Ascending aorta (tissue), 2 donors: ENCODE measurements around the gene TTYH3. TPM values are rescaled to one million over a fixed set of nuclear protein-coding genes. Genes with fewer than 3 reads are reported as not detected.
A peak's percentile ranks its signal among the peaks of the same experiment; 100 is the strongest.

Source experiments
- DNase-seq, 2 donors: peaks; one replicate each; pipeline ENCODE4 v3.0.0-alpha.2; 2019; ENCODE audit warnings: low spot score in 2 of 2
- H3K27ac ChIP-seq, 2 donors: fragments of 200-600 bp; sonication (generic); one replicate each; pipeline ENCODE4 v1.5.1; 2016 to 2017; ENCODE audit warnings: mild to moderate bottlenecking in 1 of 2
- H3K27me3 ChIP-seq: fragments of 200-600 bp; sonication (generic); one replicate; pipeline ENCODE4 v1.5.1; 2017
- H3K36me3 ChIP-seq, 2 donors: fragments of 200-600 bp; sonication (generic); one replicate each; pipeline ENCODE4 v1.5.1; 2016
- H3K4me1 ChIP-seq, 2 donors: fragments of 200-600 bp; sonication (generic); one replicate each; pipeline ENCODE4 v1.5.1; 2016 to 2017; ENCODE audit warnings: mild to moderate bottlenecking in 1 of 2
- H3K4me3 ChIP-seq, 2 donors: fragments of 200-600 bp; sonication (generic); one replicate each; pipeline ENCODE4 v1.5.1; 2016 to 2017; ENCODE audit warnings: mild to moderate bottlenecking in 1 of 2
- H3K9me3 ChIP-seq, 2 donors: fragments of 200-600 bp; sonication (generic); one replicate each; pipeline ENCODE4 v1.5.1; 2016
- CTCF ChIP-seq, 3 experiments: fragments of 200-600 bp in 2 of 3; fragments of 450-650 bp in 1 of 3; sonication (generic) in 2 of 3; IDR thresholded peaks; one replicate each; pipeline ENCODE4 v1.5.1; 2016 to 2019; ENCODE audit warnings: antibody characterized with exemption in 3 of 3, mild to moderate bottlenecking in 1 of 3, moderate library complexity in 1 of 3
- intact Hi-C: fragments of 100-400 bp; cut with DNase I; formaldehyde crosslinking; loops from one replicate; pipeline ENCODE4 v1.15.1; 2023
- total RNA-seq: library from RNA; depleted of rRNA; stranded (reverse); fragments of >200 nt; gene quantifications from one replicate; pipeline ENCODE4 v1.1.0, GENCODE V29; 2016

The TTYH3 gene
- total RNA-seq, 1 donor from 2014 or later: 70.5 TPM

- Histone ChIP-seq H3K27me3 (no peaks in the 10 kb centered on the region), H3K4me3 (peak overlapping the region in 1 of 2 donors; percentile 33), H3K4me1 (peaks cover 22 to 56% of the 10 kb centered on the region in 2 donors), H3K27ac (no peak overlapping the region), H3K9me3 (no peaks in the 10 kb centered on the region), H3K36me3 (no peaks in the 10 kb centered on the region)
- TF ChIP-seq CTCF (IDR thresholded peaks at IDR 0.05): no peak
- no peak for DNase-seq
- intact Hi-C loops: no loop called here
Measured at GRCh38 chr7:2617325-2617905, 14.4 kb upstream of the TTYH3 start.

DNA sequence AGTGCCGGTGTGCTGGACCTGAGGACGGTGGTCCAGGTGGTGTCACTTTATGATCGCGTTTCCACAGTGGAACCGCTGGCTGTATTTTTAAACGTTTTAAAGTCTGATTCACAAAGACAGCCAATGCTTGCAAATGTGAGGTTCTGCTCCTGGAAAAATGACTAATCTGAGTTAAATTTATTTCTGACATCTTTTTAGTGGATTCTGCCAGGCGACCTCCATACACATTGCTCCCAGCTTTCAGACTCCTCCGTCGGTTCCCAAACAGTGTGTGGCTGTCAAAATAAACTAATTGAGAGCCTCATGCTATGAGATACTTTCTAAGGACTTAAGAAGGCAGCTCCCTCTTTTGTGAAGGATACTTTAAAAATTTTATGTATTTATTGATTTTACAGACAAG is 12.7 kb upstream of the TTYH3 start:
- intact Hi-C loops: loop anchor here (1.0 kb wide), 1 partner anchor 12 kb away; the partner anchor contains the start of gene TTYH3
- Histone ChIP-seq H3K9me3 (no peaks in the 10 kb centered on the region), H3K4me3 (peak overlapping the region; percentile 31 to 41), H3K27ac (peak overlapping the region in 1 of 2 donors; percentile 37), H3K27me3 (no peaks in the 10 kb centered on the region), H3K4me1 (peaks cover 13 to 45% of the 10 kb centered on the region in 2 donors), H3K36me3 (no peaks in the 10 kb centered on the region)
- DNase-seq: no peak
- no peak for TF ChIP-seq CTCF (IDR thresholded peaks at IDR 0.05)

DNA sequence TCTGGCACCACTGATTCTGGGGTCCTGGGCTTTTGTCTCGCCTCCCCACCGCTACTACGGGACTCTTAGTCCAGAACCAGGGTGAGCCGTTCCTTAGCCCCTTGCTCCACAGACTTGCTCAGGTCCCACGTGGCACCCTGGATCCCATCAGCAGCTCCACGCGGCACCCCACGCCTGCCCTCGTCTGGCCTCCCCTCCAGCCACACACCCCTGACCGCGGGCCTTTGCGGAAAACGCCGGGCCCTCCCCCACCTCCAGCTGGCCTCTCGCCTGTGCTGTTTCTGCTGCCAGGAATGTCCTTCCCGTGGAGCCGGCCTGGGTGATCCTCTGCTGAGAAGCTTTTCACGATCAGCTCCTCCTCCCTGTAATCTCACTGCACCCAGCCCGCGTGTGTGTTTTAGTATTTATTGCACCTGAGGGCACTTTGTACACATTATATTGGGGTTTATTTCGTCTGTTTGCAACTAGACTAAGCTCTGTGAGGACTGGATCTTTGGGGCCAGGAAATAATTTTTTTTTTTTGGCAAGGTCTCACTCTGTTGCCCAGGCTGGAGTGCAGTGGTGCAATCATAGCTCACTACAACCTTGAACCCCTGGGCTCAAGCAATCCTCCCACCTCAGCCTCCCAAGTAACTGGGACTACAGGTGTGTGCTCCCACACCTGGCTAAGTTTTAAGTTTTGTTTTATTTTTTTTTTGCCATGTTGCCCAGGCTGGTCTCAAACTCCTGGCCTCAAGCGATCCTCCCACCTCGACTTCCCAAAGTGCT is 10.5 kb upstream of the TTYH3 start:
- H3K4me3 ChIP-seq: no peak overlapping the region
- H3K27me3 ChIP-seq: no peaks in the 10 kb centered on the region
- intact Hi-C loops: no loop called here
- TF ChIP-seq CTCF (IDR thresholded peaks at IDR 0.05): no peak
- DNase-seq: no peak
- no peaks in the 10 kb centered on the region for H3K9me3 ChIP-seq
- H3K4me1 ChIP-seq: peaks cover 13 to 41% of the 10 kb centered on the region in 2 donors
- no peaks in the 10 kb centered on the region for H3K36me3 ChIP-seq
- H3K27ac ChIP-seq: no peak overlapping the region

- intact Hi-C loops: no loop called here
- no peak for DNase-seq
Measured at GRCh38 chr7:2621948-2622640, 9.7 kb upstream of the TTYH3 start.

More at GRCh38 chr7:2621948-2622640, 9.7 kb upstream of the TTYH3 start:
- H3K36me3 ChIP-seq: no peaks in the 10 kb centered on the region
- H3K9me3 ChIP-seq: no peaks in the 10 kb centered on the region
- no peak overlapping the region for H3K27ac ChIP-seq
- H3K27me3 ChIP-seq: no peaks in the 10 kb centered on the region
- H3K4me3 ChIP-seq: no peak overlapping the region
- no peak for TF ChIP-seq CTCF (IDR thresholded peaks at IDR 0.05)
- peaks cover 8 to 39% of the 10 kb centered on the region in 2 donors for H3K4me1 ChIP-seq
